Upper lobe of left lung (tissue), 6 donors: Measurements from ENCODE around the gene INHBC. TPM values are rescaled to one million over a fixed set of nuclear protein-coding genes. Genes with fewer than 3 reads are reported as not detected.
"Not testable (repeated sequence)": the region's sequence is repeated elsewhere in the genome, so short reads cannot be mapped to it uniquely, and the experiment has no call there.

ENCODE experiments used
- ATAC-seq, 2 donors: fragments of 200-7000 bp; cut with Tn5 transposase; one replicate each; pipeline ENCODE4 v1.9.1; 2022; ENCODE audit warnings: mild to moderate bottlenecking in 2 of 2, moderate library complexity in 2 of 2; ENCODE audit not compliant: low FRiP score in 2 of 2
- DNase-seq, 2 donors: peaks; one replicate each; pipeline ENCODE4 v3.0.0-alpha.2; 2019 to 2020
- H3K27ac ChIP-seq, 4 donors: fragments of 200-600 bp; sonication (generic); one replicate each; pipeline ENCODE4 v1.5.1; 2016 to 2019
- H3K27me3 ChIP-seq, 4 donors: fragments of 200-600 bp; sonication (generic); one replicate each; pipeline ENCODE4 v1.5.1; 2017 to 2019
- H3K36me3 ChIP-seq, 4 donors: fragments of 200-600 bp; sonication (generic); one replicate each; pipeline ENCODE4 v1.5.1; 2016 to 2019
- H3K4me1 ChIP-seq, 4 donors: fragments of 200-600 bp; sonication (generic); one replicate each; pipeline ENCODE4 v1.5.1; 2018 to 2019
- H3K4me3 ChIP-seq, 4 donors: fragments of 200-600 bp; sonication (generic); one replicate each; pipeline ENCODE4 v1.5.1; 2017 to 2019; ENCODE audit warnings: mild to moderate bottlenecking in 2 of 4, moderate library complexity in 1 of 4
- H3K9me3 ChIP-seq, 4 donors: fragments of 200-600 bp; sonication (generic); one replicate each; pipeline ENCODE4 v1.5.1; 2018 to 2019
- EP300 ChIP-seq, 4 donors: sonication (generic); formaldehyde crosslinking; IDR thresholded peaks; one replicate each; pipeline ENCODE4 v1.5.1; 2017; ENCODE audit warnings: antibody characterized with exemption in 4 of 4, control low read depth in 2 of 4
- POLR2A ChIP-seq, 4 donors: fragments of 450-650 bp; IDR thresholded peaks; one replicate each; pipeline ENCODE4 v1.5.1; 2016 to 2017; ENCODE audit warnings: antibody characterized with exemption in 4 of 4, mild to moderate bottlenecking in 2 of 4
- POLR2AphosphoS5 ChIP-seq, 2 donors: sonication (generic); formaldehyde crosslinking; IDR thresholded peaks; one replicate each; pipeline ENCODE4 v1.5.1; 2017; ENCODE audit warnings: antibody characterized with exemption in 2 of 2
- WGBS, 2 donors: methylation state at CpG; one replicate each; pipeline ENCODE4 v1.1.5; 2017 to 2018; 5-methylcytosine and 5-hydroxymethylcytosine counted together
- total RNA-seq, 6 donors: library from RNA; depleted of rRNA in 4 of 6; stranded (reverse); fragments of >200 nt in 4 of 6; gene quantifications; one replicate each; pipeline versions ENCODE4 v1.1.0 to v1.2.1, GENCODE V29; 2016 to 2021
- TF ChIP-seq, protein P1 (sequence below), 6 experiments: fragments of 450-650 bp in 4 of 6; fragments of 200-600 bp in 2 of 6; sonication (generic) in 2 of 6; IDR thresholded peaks; one replicate each; pipeline ENCODE4 v1.5.1; 2016 to 2019; ENCODE audit warnings: antibody characterized with exemption in 6 of 6
- donor health status: DM: no; HTN: no; CAD: no; lungs with moderate emphysema.
- donor health status: DM: no; HTN: yes; CAD: no; lungs with severe emphysema.

Gene INHBC
- total RNA-seq, 6 donors from 2014 or later: not detected

DNA sequence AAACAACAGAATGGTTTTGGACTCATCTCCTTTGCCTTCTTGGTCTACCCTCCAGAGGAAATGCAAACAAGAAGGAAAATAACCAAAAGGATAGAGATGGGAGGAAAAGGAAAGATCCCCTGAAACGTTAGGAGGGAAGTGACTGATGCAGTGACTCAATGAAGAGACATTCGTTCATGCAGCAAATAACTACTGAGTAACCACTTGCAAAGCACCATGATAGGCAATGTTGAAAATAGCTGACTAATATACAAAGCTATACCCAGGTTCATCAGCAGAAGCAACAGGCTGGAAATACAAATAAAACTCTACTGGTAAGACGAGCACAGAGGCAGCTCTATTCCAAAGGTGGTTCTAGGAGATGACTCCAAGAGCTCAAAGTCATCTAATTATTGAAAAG lies 45.6 kb upstream of the INHBC start:
- H3K36me3 ChIP-seq: peaks cover 3 to 23% (median 10%) of the 10 kb centered on the region in 4 donors
- 63 to 65% methylated on average over 3 of the region's 3 CpGs for WGBS, 2 donors
- H3K4me3 ChIP-seq: no peak overlapping the region
- DNase-seq (no peak), ATAC-seq (no peak)
- no peaks in the 10 kb centered on the region for H3K9me3 ChIP-seq
- no peaks in the 10 kb centered on the region for H3K4me1 ChIP-seq
- TF ChIP-seq POLR2A (IDR thresholded peaks at IDR 0.05): no peak
- TF ChIP-seq EP300 (IDR thresholded peaks at IDR 0.05): no peak
- TF ChIP-seq, protein P1, sequence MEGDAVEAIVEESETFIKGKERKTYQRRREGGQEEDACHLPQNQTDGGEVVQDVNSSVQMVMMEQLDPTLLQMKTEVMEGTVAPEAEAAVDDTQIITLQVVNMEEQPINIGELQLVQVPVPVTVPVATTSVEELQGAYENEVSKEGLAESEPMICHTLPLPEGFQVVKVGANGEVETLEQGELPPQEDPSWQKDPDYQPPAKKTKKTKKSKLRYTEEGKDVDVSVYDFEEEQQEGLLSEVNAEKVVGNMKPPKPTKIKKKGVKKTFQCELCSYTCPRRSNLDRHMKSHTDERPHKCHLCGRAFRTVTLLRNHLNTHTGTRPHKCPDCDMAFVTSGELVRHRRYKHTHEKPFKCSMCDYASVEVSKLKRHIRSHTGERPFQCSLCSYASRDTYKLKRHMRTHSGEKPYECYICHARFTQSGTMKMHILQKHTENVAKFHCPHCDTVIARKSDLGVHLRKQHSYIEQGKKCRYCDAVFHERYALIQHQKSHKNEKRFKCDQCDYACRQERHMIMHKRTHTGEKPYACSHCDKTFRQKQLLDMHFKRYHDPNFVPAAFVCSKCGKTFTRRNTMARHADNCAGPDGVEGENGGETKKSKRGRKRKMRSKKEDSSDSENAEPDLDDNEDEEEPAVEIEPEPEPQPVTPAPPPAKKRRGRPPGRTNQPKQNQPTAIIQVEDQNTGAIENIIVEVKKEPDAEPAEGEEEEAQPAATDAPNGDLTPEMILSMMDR (IDR thresholded peaks at IDR 0.05): no peak
- no peak for TF ChIP-seq POLR2AphosphoS5 (IDR thresholded peaks at IDR 0.05)
- no peak overlapping the region for H3K27ac ChIP-seq
- no peaks in the 10 kb centered on the region for H3K27me3 ChIP-seq

DNA sequence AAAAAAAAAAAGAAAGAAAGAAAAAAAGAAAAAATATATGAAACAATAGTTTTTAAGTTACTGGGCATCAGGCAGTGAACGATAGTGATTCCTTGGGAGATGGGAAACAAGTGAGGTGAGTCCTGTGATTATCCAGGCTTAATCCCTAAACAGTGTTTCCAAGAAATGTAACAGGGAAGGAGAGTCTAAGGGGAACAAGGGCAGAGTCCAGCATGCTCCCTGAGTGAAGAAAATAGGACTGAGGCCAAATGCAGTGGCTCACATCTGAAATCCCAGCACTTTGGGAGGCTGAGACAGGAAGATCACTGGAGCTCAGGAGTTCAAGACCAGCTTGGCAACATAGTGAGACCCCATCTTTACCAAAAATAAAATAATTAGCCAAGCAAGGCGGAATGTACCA lies 44.4 kb upstream of the INHBC start:
- ATAC-seq: no peak
- Histone ChIP-seq H3K4me1 (no peaks in the 10 kb centered on the region), H3K27ac (no peak overlapping the region), H3K4me3 (no peak overlapping the region), H3K36me3 (peaks cover 8 to 33% (median 15%) of the 10 kb centered on the region in 4 donors), H3K27me3 (no peaks in the 10 kb centered on the region), H3K9me3 (no peaks in the 10 kb centered on the region)
- no peak for TF ChIP-seq EP300 (IDR thresholded peaks at IDR 0.05)
- no peak for TF ChIP-seq POLR2A (IDR thresholded peaks at IDR 0.05)
- no peak for TF ChIP-seq POLR2AphosphoS5 (IDR thresholded peaks at IDR 0.05)
- TF ChIP-seq, protein P1 (IDR thresholded peaks at IDR 0.05): no peak
- no peak for DNase-seq
- WGBS, 2 donors: 95 to 97% methylated on average over 2 of the region's 2 CpGs

DNA sequence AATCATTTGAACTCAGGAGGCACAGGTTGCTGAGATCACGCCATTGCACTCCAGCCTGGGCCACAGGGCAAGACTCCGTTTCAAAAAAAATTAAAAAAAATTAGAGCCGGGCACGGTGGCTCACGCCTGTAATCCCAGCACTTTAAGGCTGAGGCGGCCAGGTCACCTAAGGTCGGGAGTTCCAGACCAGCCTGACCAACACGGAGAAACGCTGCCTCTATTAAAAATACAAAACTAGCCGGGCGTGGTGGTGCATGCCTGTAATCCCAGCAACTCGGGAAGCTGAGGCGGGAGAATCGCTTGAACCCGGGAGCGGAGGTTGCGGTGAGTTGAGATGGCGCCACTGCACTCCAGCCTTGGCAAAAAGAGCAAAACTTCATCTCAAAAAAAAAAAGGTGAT lies 39.5 kb upstream of the INHBC start:
- WGBS, 2 donors: 93 to 97% methylated on average over 18 of the region's 18 CpGs
- ATAC-seq (no peak), DNase-seq (no peak)
- peaks cover 8 to 35% (median 18%) of the 10 kb centered on the region in 4 donors for H3K36me3 ChIP-seq
- H3K4me3 ChIP-seq: no peak overlapping the region
- H3K27me3 ChIP-seq: no peaks in the 10 kb centered on the region
- no peaks in the 10 kb centered on the region for H3K9me3 ChIP-seq
- no peaks in the 10 kb centered on the region for H3K4me1 ChIP-seq
- TF ChIP-seq EP300 (IDR thresholded peaks at IDR 0.05) (no peak), POLR2A (IDR thresholded peaks at IDR 0.05) (no peak), POLR2AphosphoS5 (IDR thresholded peaks at IDR 0.05) (no peak)
- TF ChIP-seq, protein P1 (IDR thresholded peaks at IDR 0.05): no peak
- H3K27ac ChIP-seq: no peak overlapping the region

DNA sequence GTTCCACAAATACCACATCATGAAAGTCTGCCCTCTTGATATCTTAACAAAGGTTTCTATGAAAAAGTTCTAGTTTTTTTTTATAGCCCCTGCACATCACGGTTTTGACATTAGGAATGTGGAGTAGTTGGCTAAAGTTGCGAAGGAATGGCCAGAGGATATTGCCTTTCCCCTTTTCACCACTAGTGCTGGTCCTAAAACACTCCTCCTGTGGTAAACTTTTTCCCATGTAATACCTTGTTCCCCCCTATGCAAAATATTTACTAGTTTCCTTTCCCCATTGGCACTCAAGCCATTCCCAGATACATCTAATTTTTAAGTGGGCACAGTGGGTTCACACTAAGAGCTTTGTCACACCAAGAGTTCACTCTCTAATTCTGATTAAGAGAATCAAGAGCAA lies 37.1 kb upstream of the INHBC start:
- ATAC-seq: no peak
- Histone ChIP-seq H3K4me3 (no peak overlapping the region), H3K27ac (no peak overlapping the region), H3K36me3 (peaks cover 8 to 26% (median 12%) of the 10 kb centered on the region in 4 donors), H3K27me3 (no peaks in the 10 kb centered on the region), H3K4me1 (no peaks in the 10 kb centered on the region), H3K9me3 (no peaks in the 10 kb centered on the region)
- WGBS, 2 donors: 83 to 91% methylated on average over 2 of the region's 2 CpGs
- DNase-seq: no peak
- TF ChIP-seq POLR2A (IDR thresholded peaks at IDR 0.05): no peak
- no peak for TF ChIP-seq EP300 (IDR thresholded peaks at IDR 0.05)
- no peak for TF ChIP-seq POLR2AphosphoS5 (IDR thresholded peaks at IDR 0.05)
- TF ChIP-seq, protein P1 (IDR thresholded peaks at IDR 0.05): no peak

DNA sequence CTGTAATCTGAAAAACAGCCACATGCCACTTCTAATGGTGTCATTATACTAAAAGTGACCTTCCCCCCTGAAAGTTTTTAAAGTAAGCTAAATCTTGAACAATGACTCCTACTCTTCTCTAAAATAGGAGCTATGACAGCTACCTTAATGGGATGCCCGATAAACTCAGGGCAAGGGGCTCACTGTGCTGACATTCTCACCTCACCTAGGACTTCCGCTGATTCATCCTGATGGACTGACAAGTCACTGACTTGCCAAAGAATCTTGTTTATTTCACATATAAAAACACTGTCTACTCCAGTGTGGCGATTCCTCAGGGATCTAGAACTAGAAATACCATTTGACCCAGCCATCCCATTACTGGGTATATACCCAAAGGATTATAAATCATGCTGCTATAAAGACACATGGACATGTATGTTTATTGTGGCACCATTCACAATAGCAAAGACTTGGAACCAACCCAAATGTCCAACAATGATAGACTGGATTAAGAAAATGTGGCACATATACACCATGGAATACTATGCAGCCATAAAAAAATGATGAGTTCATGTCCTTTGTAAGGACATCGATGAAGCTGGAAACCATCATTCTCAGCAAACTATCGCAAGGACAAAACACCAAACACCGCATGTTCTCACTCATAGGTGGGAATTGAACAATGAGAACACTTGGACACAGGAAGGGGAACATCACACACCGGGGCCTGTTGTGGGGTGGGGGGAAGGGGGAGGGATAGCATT lies 34.7 kb upstream of the INHBC start:
- not testable (repeated sequence) for H3K4me3 ChIP-seq, ATAC-seq, H3K27ac ChIP-seq, H3K9me3 ChIP-seq, DNase-seq, H3K4me1 ChIP-seq, H3K27me3 ChIP-seq
- WGBS, 2 donors: 93 to 96% methylated on average over 7 of the region's 7 CpGs
- peaks cover 0 to 11% (median 4%) of the 10 kb centered on the region in 4 donors for H3K36me3 ChIP-seq
